ENCODE measurements around the gene CGB2.
A peak's percentile ranks its signal among the peaks of the same experiment; 100 is the strongest.
"Not testable (repeated sequence)": the region's sequence is repeated elsewhere in the genome, so short reads cannot be mapped to it uniquely, and the experiment has no call there.

Gene CGB2

GRCh38 chr19:49038111-49038510 lies 6.4 kb downstream of the CGB2 start:
- not testable (repeated sequence) for DNase-seq (ENCODE audit: low read depth in 2 of 2)

GRCh38 chr19:49038557-49039276 lies 7.0 kb downstream of the CGB2 start:
- not testable (repeated sequence) for DNase-seq (ENCODE audit: low read depth in 2 of 2)

GRCh38 chr19:49039736-49040135 lies 8.0 kb downstream of the CGB2 start:
- not testable (repeated sequence) for DNase-seq (ENCODE audit: low read depth in 2 of 2)

GRCh38 chr19:49042177-49042576 lies 10.5 kb downstream of the CGB2 start:
- DNase-seq (ENCODE audit: low read depth in 2 of 2), result no peak

- not testable (repeated sequence) for DNase-seq (ENCODE audit: low read depth in 2 of 2)
Measured at GRCh38 chr19:49042666-49043065, 11.0 kb downstream of the CGB2 start.

- not testable (repeated sequence) for DNase-seq (ENCODE audit: low read depth in 2 of 2)
Measured at GRCh38 chr19:49043548-49043947, 11.9 kb downstream of the CGB2 start, which contains the start of gene CGB5. TSS of gene CGB5 (plus strand) at chr19:49043848. CDS start at chr19:49044210, 362 bp downstream.

GRCh38 chr19:49049011-49049410 lies 17.3 kb downstream of the CGB2 start, which contains the start of gene CGB8:
TSS of gene CGB8 (minus strand) at chr19:49049111. CDS start at chr19:49048739, 372 bp downstream.
- DNase-seq (ENCODE audit: low read depth in 2 of 2), result not testable (repeated sequence)

- DNase-seq (ENCODE audit: low read depth in 2 of 2), result not testable (repeated sequence)
Measured at GRCh38 chr19:49049834-49050233, 18.1 kb downstream of the CGB2 start.

- DNase-seq (ENCODE audit: low read depth in 2 of 2), result not testable (repeated sequence)
Measured at GRCh38 chr19:49050376-49051033, 18.8 kb downstream of the CGB2 start.

GRCh38 chr19:49056101-49056901 lies 24.6 kb downstream of the CGB2 start:
- peak in 1 of 2 donors; percentile 37 for DNase-seq (ENCODE audit: low read depth in 2 of 2)

GRCh38 chr19:49056902-49057596 lies 25.4 kb downstream of the CGB2 start:
- not testable (repeated sequence) for DNase-seq (ENCODE audit: low read depth in 2 of 2)

GRCh38 chr19:49057636-49058234 lies 26.0 kb downstream of the CGB2 start, which contains the start of gene CGB7:
TSS of gene CGB7 (minus strand) at chr19:49057749. CDS start at chr19:49055375, 2,374 bp downstream.
- no peak for DNase-seq (ENCODE audit: low read depth in 2 of 2)

GRCh38 chr19:49058562-49058961 lies 26.9 kb downstream of the CGB2 start:
- DNase-seq (ENCODE audit: low read depth in 2 of 2), result no peak

- no peak for DNase-seq (ENCODE audit: low read depth in 2 of 2)
Measured at GRCh38 chr19:49059053-49059452, 27.4 kb downstream of the CGB2 start.

- DNase-seq (ENCODE audit: low read depth in 2 of 2), result no peak
Measured at GRCh38 chr19:49061000-49061399, 29.3 kb downstream of the CGB2 start.

GRCh38 chr19:49061445-49061844 lies 29.8 kb downstream of the CGB2 start:
- no peak for DNase-seq (ENCODE audit: low read depth in 2 of 2)

GRCh38 chr19:49064029-49064629 lies 32.4 kb downstream of the CGB2 start:
- no peak for DNase-seq (ENCODE audit: low read depth in 2 of 2)

GRCh38 chr19:49064768-49065611 lies 33.3 kb downstream of the CGB2 start, which contains the start of gene NTF4:
TSS of gene NTF4 (minus strand) at chr19:49064818. CDS start at chr19:49061997, 2,821 bp downstream.
- DNase-seq (ENCODE audit: low read depth in 2 of 2), result no peak

- no peak for DNase-seq (ENCODE audit: low read depth in 2 of 2)
Measured at GRCh38 chr19:49065905-49066512, 34.3 kb downstream of the CGB2 start.
